H1 (cell line): ENCODE measurements around the gene KCNQ1. TPM values are rescaled to one million over a fixed set of nuclear protein-coding genes. Genes with fewer than 3 reads are reported as not detected.
A peak's percentile ranks its signal among the peaks of the same experiment; 100 is the strongest.

ENCODE experiments used
- CTCF ChIA-PET: fragments of 300-600 bp; sonication (Branson Sonifier 250); formaldehyde crosslinking; loops from one replicate; lab custom pipeline; 2021; ENCODE audit not compliant: partially characterized antibody; lab: Charles Lee
- POLR2A ChIA-PET: fragments of 300-600 bp; sonication (Branson Sonifier 250); formaldehyde crosslinking; loops from one replicate; lab custom pipeline; 2021; ENCODE audit warnings: inconsistent platforms; ENCODE audit not compliant: partially characterized antibody; lab: Charles Lee
- DNase-seq, 2 experiments: peaks; one replicate each; pipeline versions ENCODE4 v3.0.0 to v3.0.0-alpha.2; 2010 to 2022; ENCODE audit warnings: low spot score in 2 of 2, low read depth in 1 of 2, mixed read lengths in 1 of 2
- FAIRE-seq: peaks from 2 replicates; lab custom pipeline; 2011; peaks lifted over from hg19 to GRCh38; lab: Jason Lieb, UNC
- H2AFZ ChIP-seq: 2 replicates; pipeline ENCODE4 v1.8.1; 2012; ENCODE audit warnings: low read length, inconsistent platforms
- H2AK5ac ChIP-seq: 2 replicates; pipeline ENCODE4 v1.6.1; 2013; ENCODE audit warnings: low read depth, low read length
- H2BK120ac ChIP-seq: replicated peaks from 2 replicates; pipeline ENCODE3; 2013; ENCODE audit warnings: low read depth, low read length, inconsistent platforms
- H2BK12ac ChIP-seq: 2 replicates; pipeline ENCODE4 v1.6.1; 2013; ENCODE audit warnings: low read depth, low read length
- H2BK15ac ChIP-seq: 2 replicates; pipeline ENCODE4 v1.6.1; 2013; ENCODE audit warnings: low read length
- H2BK20ac ChIP-seq: 2 replicates; pipeline ENCODE4 v1.6.1; 2013; ENCODE audit warnings: low read length
- H2BK5ac ChIP-seq: 2 replicates; pipeline ENCODE4 v1.6.1; 2013; ENCODE audit warnings: low read depth, low read length
- H3K14ac ChIP-seq: 2 replicates; pipeline ENCODE4 v1.6.1; 2013; ENCODE audit warnings: inconsistent platforms; ENCODE audit not compliant: insufficient read length
- H3K18ac ChIP-seq: 2 replicates; pipeline ENCODE4 v1.6.1; 2013; ENCODE audit warnings: low read length; ENCODE audit errors: extremely low read depth
- H3K23ac ChIP-seq: 2 replicates; pipeline ENCODE4 v1.6.1; 2013; ENCODE audit warnings: inconsistent platforms; ENCODE audit not compliant: insufficient read length
- H3K23me2 ChIP-seq: 2 replicates; pipeline ENCODE4 v1.6.1; 2013; ENCODE audit warnings: low read depth, low read length
- H3K27ac ChIP-seq: 2 replicates; pipeline ENCODE4 v1.6.1; 2011; ENCODE audit warnings: low read depth, low read length, inconsistent platforms
- H3K27me3 ChIP-seq, 4 experiments: replicated peaks in 1 of 4; 1 replicate in 1 of 4; 2 replicates in 3 of 4; pipeline versions ENCODE4 v1.6.1 to v1.8.1; 2011 to 2013; ENCODE audit warnings: low read length in 3 of 4, mild to moderate bottlenecking in 3 of 4, inconsistent platforms in 2 of 4, mixed read lengths in 2 of 4, moderate library complexity in 1 of 4; ENCODE audit not compliant: control insufficient read depth in 3 of 4, insufficient read depth in 3 of 4; ENCODE audit errors: extremely low read depth in 1 of 4
- H3K36me3 ChIP-seq, 4 experiments: 2 replicates each; pipeline versions ENCODE4 v1.6.1 to v1.8.1; 2011 to 2013; ENCODE audit warnings: mild to moderate bottlenecking in 4 of 4, low read length in 3 of 4, moderate library complexity in 2 of 4, control low read depth in 1 of 4, inconsistent platforms in 1 of 4; ENCODE audit not compliant: insufficient read depth in 4 of 4, control insufficient read depth in 2 of 4
- H3K4ac ChIP-seq: replicated peaks from 2 replicates; pipeline ENCODE3; 2013; ENCODE audit warnings: low read length, low read depth, mixed read lengths, inconsistent platforms; ENCODE audit not compliant: insufficient read length
- H3K4me1 ChIP-seq, 4 experiments: replicated peaks in 1 of 4; 1 replicate in 1 of 4; 2 replicates in 3 of 4; pipeline versions ENCODE4 v1.6.1 to v1.8.1; 2011 to 2013; ENCODE audit warnings: low read length in 3 of 4, inconsistent platforms in 2 of 4, mixed read lengths in 1 of 4; ENCODE audit not compliant: insufficient read depth in 4 of 4, control insufficient read depth in 3 of 4
- H3K4me2 ChIP-seq, 2 experiments: 2 replicates each; pipeline versions ENCODE4 v1.6.1 to v1.8.1; 2011 to 2013; ENCODE audit warnings: low read depth in 2 of 2, low read length in 2 of 2, control low read depth in 1 of 2, inconsistent platforms in 1 of 2, mild to moderate bottlenecking in 1 of 2; ENCODE audit not compliant: insufficient read depth in 1 of 2
- H3K4me3 ChIP-seq, 4 experiments: fragments of 200-600, 300-600 bp in 1 of 4; sonication (generic), shearing (Covaris generic), sonication (Bioruptor Twin) in 1 of 4; 2 replicates each; pipeline versions ENCODE4 v1.5.1 to v1.8.1; 2011 to 2016; ENCODE audit warnings: low read length in 4 of 4, low read depth in 3 of 4, control low read depth in 2 of 4, inconsistent platforms in 2 of 4, mild to moderate bottlenecking in 2 of 4, mixed read lengths in 1 of 4, moderate library complexity in 1 of 4; ENCODE audit not compliant: insufficient read depth in 2 of 4; ENCODE audit errors: extremely low read depth in 1 of 4
- H3K56ac ChIP-seq: replicated peaks from 2 replicates; pipeline ENCODE3; 2013; ENCODE audit warnings: low read depth, mild to moderate bottlenecking, mixed read lengths, low read length, inconsistent platforms; ENCODE audit not compliant: insufficient read length
- H3K79me1 ChIP-seq: 2 replicates; pipeline ENCODE4 v1.6.1; 2013; ENCODE audit warnings: low read depth, low read length, control low read depth
- H3K79me2 ChIP-seq, 2 experiments: 2 replicates each; pipeline versions ENCODE4 v1.6.1 to v1.8.1; 2012 to 2013; ENCODE audit warnings: low read length in 2 of 2, mild to moderate bottlenecking in 2 of 2, inconsistent platforms in 1 of 2; ENCODE audit not compliant: insufficient read depth in 2 of 2, control insufficient read depth in 1 of 2
- H3K9ac ChIP-seq, 4 experiments: replicated peaks in 1 of 4; 1 replicate in 1 of 4; 2 replicates in 3 of 4; pipeline versions ENCODE4 v1.6.1 to v1.8.1; 2011 to 2013; ENCODE audit warnings: low read depth in 3 of 4, low read length in 3 of 4, control low read depth in 2 of 4, mild to moderate bottlenecking in 2 of 4, moderate library complexity in 2 of 4, inconsistent platforms in 1 of 4; ENCODE audit errors: extremely low read depth in 1 of 4
- H3K9me3 ChIP-seq, 2 experiments: 2 replicates each; pipeline versions ENCODE4 v1.6.1 to v1.8.1; 2012 to 2013; ENCODE audit warnings: mild to moderate bottlenecking in 2 of 2, moderate library complexity in 2 of 2, control low read depth in 1 of 2, inconsistent platforms in 1 of 2, low read depth in 1 of 2, low read length in 1 of 2, mixed read lengths in 1 of 2; ENCODE audit not compliant: insufficient read depth in 2 of 2
- H4K20me1 ChIP-seq, 2 experiments: replicated peaks in 1 of 2; 2 replicates each; pipeline versions ENCODE3 to v1.8.1; 2011 to 2013; ENCODE audit warnings: inconsistent platforms in 2 of 2, low read length in 2 of 2, mild to moderate bottlenecking in 1 of 2; ENCODE audit not compliant: insufficient read depth in 2 of 2, control insufficient read depth in 1 of 2
- H4K5ac ChIP-seq: 2 replicates; pipeline ENCODE4 v1.6.1; 2013; ENCODE audit warnings: low read length, low read depth, mixed read lengths, inconsistent platforms; ENCODE audit not compliant: insufficient read length
- H4K8ac ChIP-seq: 2 replicates; pipeline ENCODE4 v1.8.0; 2013; ENCODE audit warnings: mild to moderate bottlenecking, moderate library complexity, low read length, inconsistent platforms; ENCODE audit not compliant: insufficient read depth; ENCODE audit errors: extremely low read depth
- H4K91ac ChIP-seq: replicated peaks from 2 replicates; pipeline ENCODE3; 2013; ENCODE audit warnings: low read length, mixed read lengths, inconsistent platforms; ENCODE audit not compliant: insufficient read length
- CHD1 ChIP-seq: IDR thresholded peaks from 2 replicates; pipeline ENCODE4 v1.6.1; 2012; ENCODE audit warnings: low read depth, low read length, improper control_type of control experiment
- CTBP2 ChIP-seq: IDR thresholded peaks from 2 replicates; pipeline ENCODE4 v1.7.0; 2011; ENCODE audit warnings: borderline replicate concordance, mild to moderate bottlenecking, moderate library complexity, mixed read lengths, low read length; ENCODE audit not compliant: insufficient read depth, insufficient read length
- E2F6 ChIP-seq: IDR thresholded peaks from 2 replicates; pipeline ENCODE4 v1.6.1; 2012; ENCODE audit warnings: inconsistent platforms
- EP300 ChIP-seq, 2 experiments: IDR thresholded peaks; 1 replicate in 1 of 2; 2 replicates in 1 of 2; pipeline ENCODE4 v1.6.1; 2011 to 2012; ENCODE audit warnings: low read depth in 2 of 2, low read length in 2 of 2, mild to moderate bottlenecking in 2 of 2, borderline replicate concordance in 1 of 2, inconsistent platforms in 1 of 2, moderate library complexity in 1 of 2
- FOSL1 ChIP-seq: IDR thresholded peaks from 2 replicates; pipeline ENCODE4 v1.6.1; 2011; ENCODE audit warnings: mild to moderate bottlenecking, low read depth, low read length, moderate library complexity; ENCODE audit not compliant: insufficient read depth
- RBBP5 ChIP-seq: IDR thresholded peaks from 2 replicates; pipeline ENCODE4 v1.7.1; 2012; ENCODE audit warnings: low read depth, mild to moderate bottlenecking, inconsistent platforms, low read length, moderate library complexity, borderline replicate concordance
- WGBS, 2 experiments: shearing (Covaris generic) in 1 of 2; methylation state at CpG; one replicate each; pipeline versions ENCODE4 v1.1.6 to v1.1.7; 2013 to 2015; ENCODE audit warnings: low lambda C conversion rate in 2 of 2, mixed read lengths in 2 of 2, inconsistent platforms in 1 of 2, low coverage in 1 of 2, missing lambda C conversion rate in 1 of 2; ENCODE audit not compliant: insufficient replicate concordance in 2 of 2, insufficient coverage in 1 of 2, insufficient read length in 1 of 2; ENCODE audit errors: extremely low coverage in 1 of 2, missing lambda C conversion rate in 1 of 2; 5-methylcytosine and 5-hydroxymethylcytosine counted together
- polyA plus RNA-seq, 7 experiments: library from polyadenylated mRNA; depleted of rRNA in 3 of 7; stranded (reverse) in 5 of 7; unstranded in 2 of 7; fragments of >200 nt in 5 of 7; fragments of 200-250 nt in 2 of 7; gene quantifications; 1 replicate in 5 of 7; 2 replicates in 1 of 7; 4 replicates in 1 of 7; pipeline versions ENCODE4 v1.2.1 to v1.2.3, GENCODE V29; 2011 to 2013; ENCODE audit warnings: missing spikeins in 2 of 7, mixed read lengths in 2 of 7
- total RNA-seq: library from RNA; stranded (reverse); fragmentation: NEBNext Ultra II Directional; extraction: Animal tissue kit (Norgen Biotek cat#: 25700); gene quantifications from 2 replicates; pipeline ENCODE4 v1.2.1, GENCODE V29; 2021

The KCNQ1 gene
- total and polyA plus RNA-seq, 2 of the 8 experiments (the other 6 are each of a cell fraction or from before 2014, with no cell fraction given): 1.9 to 2.0 TPM

- DNase-seq (no peak), FAIRE-seq (no peak)
- Histone ChIP-seq H3K4me3 (no peak overlapping the region), H3K56ac (peak overlapping the region; percentile 88), H3K23me2 (peaks cover 4% of the 10 kb centered on the region; the same call in 1 of the 2 replicates), H3K14ac (no peak overlapping the region), H3K18ac (no peak overlapping the region), H3K4me2 (no peak overlapping the region), H3K4me1 (peaks cover 0 to 7% (median 3%) of the 10 kb centered on the region in 4 experiments; a peak in 5 of 7 replicates), H3K4ac (no peak overlapping the region), H4K91ac (no peak overlapping the region), H2BK15ac (peak overlapping the region; percentile 65; the same call in 1 of the 2 replicates), H3K79me1 (no peaks in the 10 kb centered on the region), H4K5ac (no peak overlapping the region), H3K9ac (no peak overlapping the region), H3K9me3 (no peaks in the 10 kb centered on the region; a peak in 1 of 4 replicates), H3K36me3 (no peaks in the 10 kb centered on the region), H3K27me3 (peaks cover 0 to 23% (median 11%) of the 10 kb centered on the region in 4 experiments; a peak in 4 of 7 replicates), H2BK5ac (no peak overlapping the region), H4K20me1 (peaks cover 0 to 2% of the 10 kb centered on the region in 2 experiments), H2BK120ac (no peak overlapping the region), H3K27ac (no peak overlapping the region), H3K79me2 (no peaks in the 10 kb centered on the region), H3K23ac (no peak overlapping the region), H2AK5ac (0 out of 2 replicates have a peak overlapping the region, but pooled peaks have one; percentile 34), H2BK20ac (peak overlapping the region; percentile 90; the same call in 1 of the 2 replicates), H2BK12ac (0 out of 2 replicates have a peak overlapping the region, but pooled peaks have one; percentile 43), H2AFZ (no peak overlapping the region), H4K8ac (no peak overlapping the region)
- POLR2A ChIA-PET: interaction anchor here (0.7 kb wide), 1 partner anchor 167 kb away, joined by 4 read pairs; no protein-coding TSS in a partner anchor
- TF ChIP-seq CTBP2 (no peak), E2F6 (no peak), CHD1 (no peak), RBBP5 (no peak), EP300 (IDR thresholded peaks at IDR 0.05; ENCODE audit: borderline replicate concordance in 1 of 2, low read depth in 2 of 2, low read length in 2 of 2) (no peak), FOSL1 (no peak)
- WGBS, 2 experiments: 97 to 100% methylated on average over 5 to 6 of the region's 7 CpGs
- CTCF ChIA-PET: interaction anchor here (0.7 to 2.9 kb wide), 3 partner anchors 27 to 325 kb away, joined by 3 to 13 read pairs (median 3); no protein-coding TSS in a partner anchor
Observed at GRCh38 chr11:2853997-2854560, 409.3 kb downstream of the KCNQ1 start.
